NCI-H2107 treated with DMSO at 0.1 percent for 48 hours (cell line): Measurements from ENCODE around the gene TMEM178B.

Experiments
- DNase-seq: peaks from one replicate; lab custom pipeline; 2025; ENCODE audit not compliant: unreplicated experiment; lab: John Stamatoyannopoulos, UW

The TMEM178B gene

DNA sequence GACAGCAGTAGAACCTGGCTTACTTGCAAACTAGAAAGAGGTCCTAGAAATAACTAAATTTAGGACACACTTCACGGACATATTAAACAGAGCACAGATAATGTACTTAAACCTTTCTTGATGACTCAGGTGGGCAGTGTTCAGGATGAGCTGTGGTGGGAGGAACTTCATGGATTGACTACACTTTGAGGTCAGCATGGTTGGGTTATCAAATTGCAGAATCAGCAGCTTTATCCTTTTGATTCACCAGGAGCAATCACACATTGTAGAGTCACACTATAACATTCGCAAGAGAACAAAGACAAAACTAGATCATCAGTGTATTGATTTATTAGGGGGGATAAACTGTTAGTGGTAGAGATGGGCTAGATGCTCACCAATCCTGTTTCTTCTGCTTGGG is 438.7 kb downstream of the TMEM178B start:
- no peak for DNase-seq

DNA sequence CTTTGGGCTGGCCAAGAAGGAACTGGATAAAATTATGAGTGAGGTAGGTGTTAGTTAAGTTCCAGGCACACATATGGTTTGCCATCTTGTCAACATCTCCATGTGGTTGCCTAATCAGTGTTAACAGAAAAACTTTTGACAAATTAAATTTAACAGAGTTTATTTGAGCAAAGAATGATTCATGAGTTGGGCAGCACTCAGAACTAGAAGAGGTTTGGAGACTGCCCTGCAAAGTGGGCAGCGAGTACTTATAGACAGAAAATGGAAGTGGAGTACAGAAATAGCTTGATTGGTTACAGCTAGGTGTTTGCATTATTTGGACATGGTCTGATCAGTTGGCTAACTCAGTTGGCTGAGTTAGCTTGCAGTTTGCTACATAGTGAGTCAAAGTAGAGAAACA is 439.9 kb downstream of the TMEM178B start:
- DNase-seq = no peak

DNA sequence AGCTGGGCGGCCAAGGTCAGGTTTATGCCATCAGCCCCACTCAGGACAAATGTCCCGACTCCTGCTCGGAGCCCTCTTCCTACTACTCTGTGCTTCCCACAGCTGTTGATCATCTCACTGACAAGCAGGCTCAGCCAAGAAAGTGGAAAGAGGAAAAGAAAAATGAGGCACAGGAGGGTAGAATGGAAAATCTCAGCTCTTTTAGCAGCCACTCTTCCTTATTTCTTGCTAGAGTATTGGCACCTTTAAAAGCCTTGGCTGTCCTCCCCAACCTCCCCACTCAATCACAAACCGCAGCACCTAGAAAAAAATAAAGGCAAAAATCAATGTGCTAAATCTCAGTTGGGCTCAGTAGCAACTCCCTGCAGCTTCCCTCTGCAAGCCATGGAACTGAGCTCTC is 442.1 kb downstream of the TMEM178B start:
- no peak for DNase-seq

DNA sequence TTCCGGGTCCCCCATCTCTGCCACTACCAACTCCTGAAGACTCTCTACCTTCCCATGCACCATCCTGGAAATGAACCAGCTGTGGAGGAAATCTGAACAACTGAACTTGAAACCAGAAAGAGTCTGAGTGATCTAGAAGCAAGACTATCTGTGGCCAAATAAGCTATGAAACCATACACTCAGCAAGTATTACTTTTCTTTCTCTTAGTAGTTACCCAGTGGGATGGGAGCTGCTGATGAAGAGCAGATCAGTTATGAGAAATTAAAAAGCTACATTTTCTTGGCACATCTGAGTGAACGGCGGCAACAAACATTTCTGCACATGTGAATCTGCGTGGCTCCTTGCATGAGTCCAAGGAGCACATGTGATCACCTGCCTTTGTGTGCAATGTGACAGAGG is 445.8 kb downstream of the TMEM178B start:
- no peak for DNase-seq

DNA sequence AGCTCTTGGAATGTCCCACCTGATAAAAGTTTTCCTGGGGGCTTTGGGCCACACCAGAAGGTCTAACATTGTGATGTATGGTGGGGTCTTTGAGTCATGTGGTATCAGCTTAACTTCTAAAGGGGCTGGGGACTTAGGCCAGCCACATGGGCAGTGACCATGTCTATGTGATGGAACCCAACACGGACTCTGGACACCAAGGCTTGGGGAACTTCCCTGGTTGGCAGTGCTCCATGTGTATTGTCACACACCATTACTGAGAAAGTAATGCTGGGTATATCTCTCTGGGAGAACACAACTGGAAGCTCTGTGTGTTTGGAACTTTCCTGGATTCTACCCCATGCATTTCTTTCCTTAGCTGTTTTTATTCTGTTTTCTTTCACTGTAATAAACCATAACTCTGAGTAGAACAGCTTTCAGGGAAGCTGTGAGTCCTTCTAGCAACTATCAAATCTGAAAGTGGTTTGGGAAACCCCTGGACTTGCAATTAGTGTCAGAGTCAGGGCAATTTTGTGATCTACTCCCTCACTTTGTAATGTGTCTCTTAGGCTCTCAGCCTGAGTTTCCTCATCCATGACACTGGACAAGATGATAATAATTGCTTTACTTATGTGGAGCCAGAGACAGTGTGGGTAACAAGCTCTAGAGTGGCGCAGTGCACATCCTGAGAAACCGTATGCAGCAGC is 448.9 kb downstream of the TMEM178B start:
- DNase-seq = no peak

DNA sequence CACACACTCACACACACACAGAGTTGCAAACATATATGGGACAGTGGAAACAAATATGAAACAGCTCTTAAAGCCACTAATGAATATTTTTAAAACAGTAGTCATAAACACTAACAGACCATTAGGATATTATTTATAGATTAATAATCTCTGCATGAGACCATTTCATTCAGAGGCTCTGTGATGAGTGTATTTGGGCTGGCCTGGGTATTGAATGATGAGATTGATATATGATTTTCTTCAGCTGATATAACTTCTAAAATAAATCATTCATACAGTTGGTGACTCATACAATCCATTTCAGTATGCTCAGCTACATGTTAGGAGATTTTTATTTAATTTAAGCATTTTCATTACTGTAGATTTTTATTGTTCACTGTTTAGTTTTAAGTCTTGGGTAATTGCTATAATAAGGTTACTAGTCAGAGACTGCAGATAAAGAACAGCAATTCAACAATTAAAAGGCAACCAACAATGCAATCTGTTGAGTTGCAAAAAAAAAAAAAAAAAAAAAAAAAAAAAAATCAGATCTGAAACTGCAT is 452.2 kb downstream of the TMEM178B start:
- DNase-seq = no peak

DNA sequence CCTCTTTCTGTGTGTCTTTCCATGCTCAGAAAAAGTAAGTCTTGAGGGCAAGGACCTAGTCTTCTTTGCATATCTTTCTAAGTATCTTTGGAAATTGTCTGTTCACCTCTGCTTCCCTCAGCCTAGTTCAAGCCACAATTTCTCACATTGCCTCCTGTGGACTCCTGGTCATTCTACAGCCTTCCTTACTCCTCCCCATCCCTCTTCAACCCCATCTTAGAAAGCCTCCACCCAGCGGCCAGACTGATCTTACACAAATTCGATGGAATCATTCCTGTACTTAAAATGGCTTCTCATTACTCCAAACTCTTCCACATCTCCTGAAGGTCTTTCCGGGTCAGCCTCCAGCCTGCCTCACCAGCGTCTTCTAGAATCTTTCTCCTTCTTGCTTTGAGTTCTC is 453.2 kb downstream of the TMEM178B start:
- no peak for DNase-seq

DNA sequence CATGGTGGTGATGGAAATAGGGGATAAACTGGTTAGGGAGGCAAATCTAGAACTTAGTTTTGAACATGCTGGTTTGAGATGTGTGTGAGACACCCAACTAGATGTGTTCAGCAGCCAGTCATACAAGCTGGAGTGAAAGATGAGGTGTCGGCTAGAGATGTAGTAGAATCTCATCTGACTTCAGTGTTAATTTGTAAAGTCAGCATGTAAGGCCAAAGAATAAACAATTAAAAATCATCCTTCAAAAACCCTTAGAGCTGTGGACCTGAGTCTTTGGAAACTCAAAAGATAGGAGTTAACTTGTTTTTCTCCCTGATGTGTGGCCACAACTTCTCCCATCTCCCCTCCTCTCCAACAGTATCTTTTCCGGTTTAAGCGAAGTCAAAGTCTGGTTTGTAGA is 454.5 kb downstream of the TMEM178B start:
- DNase-seq = no peak
